Activated T-helper 17 cell treated with anti-CD3 and anti-CD28 coated beads, Interleukin-2, amount 50 U/mL, for 72 hours (primary cell): Measurements from ENCODE around the gene CBR1. TPM values are rescaled to one million over a fixed set of nuclear protein-coding genes. Genes with fewer than 3 reads are reported as not detected.
"Not testable (repeated sequence)": the region's sequence is repeated elsewhere in the genome, so short reads cannot be mapped to it uniquely, and the experiment has no call there.

Experiments
- ATAC-seq: fragments of 150-1000 bp; cut with Tn5 transposase; replicated peaks from 2 replicates; pipeline ENCODE4 v1.10.0; 2021; ENCODE audit warnings: mild to moderate bottlenecking, moderate library complexity
- H3K27ac Mint-ChIP-seq: one replicate; pipeline ENCODE4 v1.8.0; 2022; ENCODE audit warnings: mixed read lengths
- H3K27me3 Mint-ChIP-seq: one replicate; pipeline ENCODE4 v1.8.0; 2022; ENCODE audit warnings: mixed read lengths
- H3K36me3 Mint-ChIP-seq: one replicate; pipeline ENCODE4 v1.8.0; 2022; ENCODE audit warnings: low read depth, mild to moderate bottlenecking, mixed read lengths
- H3K4me1 Mint-ChIP-seq: one replicate; pipeline ENCODE4 v1.8.0; 2022; ENCODE audit warnings: mixed read lengths
- H3K4me3 Mint-ChIP-seq: one replicate; pipeline ENCODE4 v1.8.0; 2022; ENCODE audit warnings: mild to moderate bottlenecking, mixed read lengths
- H3K9me3 Mint-ChIP-seq: one replicate; pipeline ENCODE4 v1.8.0; 2022; ENCODE audit warnings: mixed read lengths
- total RNA-seq, 2 donors: library from RNA; stranded (reverse); gene quantifications; one replicate each; pipeline ENCODE4 v1.2.3, GENCODE V29; 2022

Gene CBR1
- total RNA-seq, 2 donors from 2014 or later: 21.8 to 63.9 TPM

- H3K9me3 Mint-ChIP-seq: no peaks in the 10 kb centered on the region
- peak overlapping the region; percentile 43 for H3K4me3 Mint-ChIP-seq
- peaks cover 20% of the 10 kb centered on the region for H3K4me1 Mint-ChIP-seq
- no peak for ATAC-seq
- no peaks in the 10 kb centered on the region for H3K36me3 Mint-ChIP-seq
- no peaks in the 10 kb centered on the region for H3K27me3 Mint-ChIP-seq
- peak overlapping the region; percentile 21 for H3K27ac Mint-ChIP-seq
Observed at GRCh38 chr21:36079671-36080070, 9.8 kb downstream of the CBR1 start.

- Mint-ChIP-seq H3K27ac (no peak overlapping the region), H3K36me3 (no peaks in the 10 kb centered on the region), H3K4me3 (peak overlapping the region; percentile 43), H3K9me3 (no peaks in the 10 kb centered on the region), H3K4me1 (peaks cover 19% of the 10 kb centered on the region), H3K27me3 (no peaks in the 10 kb centered on the region)
- no peak for ATAC-seq
Observed at GRCh38 chr21:36080386-36080785, 10.6 kb downstream of the CBR1 start.

DNA sequence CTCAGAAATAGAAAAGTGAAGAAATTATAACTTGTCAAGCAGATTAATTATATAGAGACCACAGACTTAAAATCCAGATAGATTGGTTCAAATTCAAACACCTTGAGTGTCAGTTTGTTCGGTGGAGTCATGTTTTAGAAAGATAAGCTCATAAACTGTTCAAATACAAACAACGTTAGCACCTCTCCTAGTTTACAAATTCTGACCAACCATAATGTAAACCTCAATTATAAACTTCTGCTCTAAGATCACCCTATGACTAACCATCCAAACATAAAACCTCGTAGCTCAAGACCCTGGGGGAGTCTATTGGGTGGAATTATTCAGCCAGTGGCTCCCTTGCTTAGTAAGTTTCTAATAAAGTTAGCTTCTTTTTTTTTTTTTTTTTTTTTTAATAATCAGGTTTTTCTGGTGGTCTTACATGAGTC is 12.4 kb downstream of the CBR1 start:
- no peak overlapping the region for H3K27ac Mint-ChIP-seq
- no peak overlapping the region for H3K4me3 Mint-ChIP-seq
- no peaks in the 10 kb centered on the region for H3K27me3 Mint-ChIP-seq
- no peaks in the 10 kb centered on the region for H3K9me3 Mint-ChIP-seq
- ATAC-seq: no peak
- no peaks in the 10 kb centered on the region for H3K36me3 Mint-ChIP-seq
- H3K4me1 Mint-ChIP-seq: peaks cover 5% of the 10 kb centered on the region

- Mint-ChIP-seq H3K27ac (no peak overlapping the region), H3K9me3 (no peaks in the 10 kb centered on the region), H3K36me3 (no peaks in the 10 kb centered on the region), H3K27me3 (no peaks in the 10 kb centered on the region), H3K4me1 (no peaks in the 10 kb centered on the region), H3K4me3 (no peak overlapping the region)
- no peak for ATAC-seq
Observed at GRCh38 chr21:36087362-36088138, 17.7 kb downstream of the CBR1 start.

DNA sequence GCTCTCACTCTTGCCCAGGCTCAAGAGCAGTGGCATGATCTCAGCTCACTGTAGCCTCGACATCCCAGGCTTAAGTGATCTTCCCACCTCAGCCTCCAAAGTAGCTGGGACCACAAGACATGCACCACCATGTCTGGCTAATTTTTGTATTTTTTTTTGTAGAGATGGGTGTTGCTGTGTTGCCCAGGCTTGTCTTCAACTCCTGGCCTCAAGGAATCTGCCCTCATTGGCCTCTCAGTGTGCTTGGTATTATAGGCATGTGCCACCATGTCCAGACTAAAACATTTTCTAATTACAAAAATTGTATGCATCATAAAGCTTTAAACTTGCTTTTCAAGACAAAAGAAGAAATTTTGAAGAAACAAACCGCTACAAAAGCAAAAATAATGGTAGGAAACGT is 20.1 kb downstream of the CBR1 start:
- Mint-ChIP-seq H3K27me3 (peaks cover 6% of the 10 kb centered on the region), H3K4me1 (no peaks in the 10 kb centered on the region), H3K36me3 (no peaks in the 10 kb centered on the region), H3K9me3 (peaks cover 6% of the 10 kb centered on the region), H3K4me3 (no peak overlapping the region), H3K27ac (no peak overlapping the region)
- no peak for ATAC-seq

DNA sequence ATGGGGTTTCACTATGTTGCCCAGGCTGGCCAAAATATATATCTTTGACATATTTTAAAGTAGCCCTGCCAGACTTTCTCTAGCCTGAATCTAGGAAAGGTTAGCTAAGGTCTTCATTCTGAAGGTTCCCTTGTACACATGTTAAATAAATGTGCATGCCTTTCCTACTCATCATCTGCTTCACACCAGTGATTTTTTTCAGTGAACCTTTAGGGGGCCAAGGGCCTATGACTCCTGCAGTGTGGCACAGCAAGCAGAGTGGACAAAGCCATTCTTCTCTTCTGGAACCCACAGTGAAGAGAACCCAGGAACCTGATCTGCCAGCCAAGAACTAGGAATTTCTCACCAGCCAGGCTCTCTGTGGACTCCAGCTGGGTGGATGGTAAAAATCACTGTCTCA is 22.9 kb downstream of the CBR1 start:
- H3K4me1 Mint-ChIP-seq: no peaks in the 10 kb centered on the region
- no peak for ATAC-seq
- H3K4me3 Mint-ChIP-seq: no peak overlapping the region
- no peak overlapping the region for H3K27ac Mint-ChIP-seq
- H3K27me3 Mint-ChIP-seq: peaks cover 6% of the 10 kb centered on the region
- H3K36me3 Mint-ChIP-seq: no peaks in the 10 kb centered on the region
- H3K9me3 Mint-ChIP-seq: peaks cover 6% of the 10 kb centered on the region

GRCh38 chr21:36093512-36093911 is 23.7 kb downstream of the CBR1 start:
- Mint-ChIP-seq H3K9me3 (peaks cover 6% of the 10 kb centered on the region), H3K4me1 (no peaks in the 10 kb centered on the region), H3K27me3 (peaks cover 6% of the 10 kb centered on the region), H3K36me3 (no peaks in the 10 kb centered on the region), H3K4me3 (no peak overlapping the region), H3K27ac (no peak overlapping the region)
- no peak for ATAC-seq

GRCh38 chr21:36096398-36097290 is 26.8 kb downstream of the CBR1 start:
- Mint-ChIP-seq H3K9me3 (peaks cover 6% of the 10 kb centered on the region), H3K27ac (no peak overlapping the region), H3K4me1 (no peaks in the 10 kb centered on the region), H3K4me3 (no peak overlapping the region), H3K36me3 (no peaks in the 10 kb centered on the region), H3K27me3 (peaks cover 10% of the 10 kb centered on the region)
- ATAC-seq: no peak

DNA sequence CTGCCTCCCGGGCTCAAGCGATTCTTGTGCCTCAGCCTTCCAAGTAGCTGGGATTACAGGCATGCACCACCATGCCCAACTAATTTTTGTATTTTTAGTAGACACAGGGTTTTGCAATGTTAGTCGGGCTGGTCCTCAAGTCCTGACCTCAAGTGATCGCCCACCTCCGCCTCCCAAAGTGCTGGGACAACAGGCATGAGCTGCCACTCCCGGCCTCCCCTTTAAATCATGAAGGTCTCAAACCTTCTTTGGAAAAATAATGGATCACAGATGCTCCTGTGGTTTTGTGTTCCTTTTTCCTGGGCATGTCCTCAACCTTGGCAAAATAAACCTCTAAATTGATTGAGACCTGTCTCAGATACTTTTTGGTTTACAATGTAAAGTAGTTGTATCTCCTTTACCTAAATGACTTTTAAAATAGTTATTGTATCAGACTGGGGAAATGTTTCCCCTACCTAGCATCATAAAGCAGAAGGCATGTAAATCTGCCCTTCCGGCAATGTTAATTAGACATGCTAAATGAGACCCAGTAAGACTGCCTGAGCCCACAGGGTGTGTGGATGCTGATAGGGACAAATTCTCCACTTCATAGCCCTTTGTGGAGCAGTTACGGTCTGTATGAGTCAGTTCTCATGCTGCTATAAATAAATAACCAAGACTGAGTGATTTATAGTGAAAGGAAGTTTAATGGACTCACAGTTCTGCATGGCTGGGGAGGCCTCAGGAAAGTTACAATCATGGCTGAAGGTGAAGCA is 27.8 kb downstream of the CBR1 start:
- no peaks in the 10 kb centered on the region for H3K4me1 Mint-ChIP-seq
- no peak overlapping the region for H3K4me3 Mint-ChIP-seq
- no peak for ATAC-seq
- H3K27ac Mint-ChIP-seq: no peak overlapping the region
- H3K27me3 Mint-ChIP-seq: peaks cover 10% of the 10 kb centered on the region
- H3K9me3 Mint-ChIP-seq: peaks cover 6% of the 10 kb centered on the region
- H3K36me3 Mint-ChIP-seq: no peaks in the 10 kb centered on the region

DNA sequence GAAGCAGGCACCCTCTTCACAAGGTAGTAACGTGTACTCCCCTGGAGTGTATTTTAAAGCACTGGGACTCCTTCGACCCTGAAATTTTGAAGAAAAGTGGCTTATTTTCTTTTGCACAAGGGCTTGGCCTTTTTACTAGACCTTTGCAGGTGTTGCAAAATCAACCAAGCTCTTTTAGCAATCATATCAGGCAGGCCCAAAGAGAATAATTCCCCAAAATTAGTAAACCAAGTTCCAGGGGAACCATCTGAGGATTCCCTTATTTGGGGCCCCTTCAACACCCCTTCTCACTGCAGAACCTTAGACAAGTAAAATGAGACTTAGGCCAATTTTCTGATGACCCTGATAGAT is 28.3 kb downstream of the CBR1 start:
- H3K36me3 Mint-ChIP-seq: no peaks in the 10 kb centered on the region
- no peak overlapping the region for H3K27ac Mint-ChIP-seq
- no peak overlapping the region for H3K4me3 Mint-ChIP-seq
- peaks cover 6% of the 10 kb centered on the region for H3K9me3 Mint-ChIP-seq
- no peak for ATAC-seq
- no peaks in the 10 kb centered on the region for H3K4me1 Mint-ChIP-seq
- peaks cover 12% of the 10 kb centered on the region for H3K27me3 Mint-ChIP-seq

GRCh38 chr21:36099000-36099399 is 29.2 kb downstream of the CBR1 start:
- Mint-ChIP-seq H3K36me3 (no peaks in the 10 kb centered on the region), H3K4me1 (no peaks in the 10 kb centered on the region), H3K9me3 (no peaks in the 10 kb centered on the region), H3K27ac (no peak overlapping the region), H3K4me3 (no peak overlapping the region), H3K27me3 (peaks cover 11% of the 10 kb centered on the region)
- no peak for ATAC-seq

DNA sequence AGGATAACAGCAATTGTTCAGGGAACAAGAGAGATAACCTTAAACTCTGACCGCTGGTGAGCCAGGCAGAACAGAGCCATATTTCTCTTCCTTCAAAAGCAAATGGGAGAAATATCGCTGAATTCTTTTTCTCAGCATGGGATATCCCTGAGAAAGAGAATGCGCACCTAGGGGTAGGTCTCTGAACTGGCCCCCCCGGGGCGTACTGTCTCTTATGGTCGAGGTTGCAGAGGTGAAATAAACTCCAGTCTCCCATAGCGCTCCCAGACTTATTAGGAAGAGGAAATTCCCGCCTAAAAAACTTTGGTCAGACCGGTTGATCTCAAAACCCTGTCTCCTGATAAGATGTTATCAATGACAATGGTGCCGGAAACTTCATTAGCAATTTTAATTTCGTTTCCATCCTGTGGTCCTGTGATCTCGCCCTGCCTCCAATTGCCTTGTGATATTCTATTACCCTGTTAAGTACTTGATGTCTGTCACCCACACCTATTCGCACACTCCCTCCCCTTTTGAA is 29.9 kb downstream of the CBR1 start:
- not testable (repeated sequence) for H3K9me3 Mint-ChIP-seq
- H3K27me3 Mint-ChIP-seq: peaks cover 17% of the 10 kb centered on the region

GRCh38 chr21:36100971-36101641 is 31.3 kb downstream of the CBR1 start:
- no peaks in the 10 kb centered on the region for H3K4me1 Mint-ChIP-seq
- H3K36me3 Mint-ChIP-seq: no peaks in the 10 kb centered on the region
- H3K4me3 Mint-ChIP-seq: no peak overlapping the region
- H3K9me3 Mint-ChIP-seq: no peaks in the 10 kb centered on the region
- peaks cover 31% of the 10 kb centered on the region for H3K27me3 Mint-ChIP-seq
- ATAC-seq: no peak
- no peak overlapping the region for H3K27ac Mint-ChIP-seq

More for the DNA sequence above, 29.9 kb downstream of the CBR1 start:
- ATAC-seq, H3K27ac Mint-ChIP-seq, H3K4me1 Mint-ChIP-seq, H3K36me3 Mint-ChIP-seq, H3K4me3 Mint-ChIP-seq: not testable (repeated sequence)

- Mint-ChIP-seq H3K4me3 (no peak overlapping the region), H3K36me3 (no peaks in the 10 kb centered on the region), H3K4me1 (no peaks in the 10 kb centered on the region), H3K27me3 (peaks cover 38% of the 10 kb centered on the region), H3K9me3 (no peaks in the 10 kb centered on the region), H3K27ac (no peak overlapping the region)
- no peak for ATAC-seq
Observed at GRCh38 chr21:36103434-36103833, 33.6 kb downstream of the CBR1 start.
